ENCODE results near the gene KLHL29. TPM values are rescaled to one million over a fixed set of nuclear protein-coding genes. Genes with fewer than 3 reads are reported as not detected.

The KLHL29 gene
- polyA plus RNA-seq, 3 donors: 11.8 to 16.7 (median 15.2) TPM

- DNase-seq: no peak
These were observed 372.9 kb downstream of the KLHL29 start for GRCh38 chr2:23757686-23758433.

Measured in renal pelvis (tissue), 4 donors.